Neural cell (in vitro differentiated cells): ENCODE measurements around the gene DHRS3. TPM values are rescaled to one million over a fixed set of nuclear protein-coding genes. Genes with fewer than 3 reads are reported as not detected.

Source experiments
- H2AFZ ChIP-seq: fragments of 200-600, 300-800 bp; sonication (generic), shearing (Covaris generic); 2 replicates; pipeline ENCODE4 v1.6.0; 2014; ENCODE audit warnings: low read depth, mild to moderate bottlenecking, antibody characterized with exemption, low read length, moderate library complexity
- H3F3A ChIP-seq: fragments of 200-600 bp; shearing (Covaris generic); 2 replicates; pipeline ENCODE4 v1.6.1; 2016; ENCODE audit warnings: mild to moderate bottlenecking, moderate library complexity, mixed read lengths, antibody characterized with exemption, low read length; ENCODE audit not compliant: insufficient read depth, poor library complexity, severe bottlenecking
- H3K27ac ChIP-seq: fragments of 200-600, 300-800 bp; sonication (generic), shearing (Covaris generic); 2 replicates; pipeline ENCODE4 v1.5.1; 2014; ENCODE audit warnings: mild to moderate bottlenecking, low read length, moderate library complexity
- H3K27me3 ChIP-seq: fragments of 300-800, 200-600 bp; sonication (generic), shearing (Covaris generic); 2 replicates; pipeline ENCODE4 v1.6.0; 2014; ENCODE audit warnings: mild to moderate bottlenecking, low read depth, low read length, moderate library complexity; ENCODE audit not compliant: insufficient read depth
- H3K36me3 ChIP-seq: fragments of 300-800, 200-600 bp; sonication (generic), shearing (Covaris generic); 2 replicates; pipeline ENCODE4 v1.5.1; 2014; ENCODE audit warnings: mild to moderate bottlenecking, antibody characterized with exemption, low read length, moderate library complexity; ENCODE audit not compliant: insufficient read depth
- H3K4me2 ChIP-seq: fragments of 300-800, 200-600 bp; sonication (generic), shearing (Covaris generic); 2 replicates; pipeline ENCODE4 v1.6.0; 2014; ENCODE audit warnings: mild to moderate bottlenecking, low read length
- H3K4me3 ChIP-seq: fragments of 300-800, 200-600 bp; sonication (generic), shearing (Covaris generic); 2 replicates; pipeline ENCODE4 v1.5.1; 2014; ENCODE audit warnings: mild to moderate bottlenecking, low read length, moderate library complexity
- H3K79me2 ChIP-seq: fragments of 200-600 bp; shearing (Covaris generic); replicated peaks from 2 replicates; pipeline ENCODE4 v1.6.0; 2014; ENCODE audit warnings: mild to moderate bottlenecking, low read length, moderate library complexity; ENCODE audit not compliant: insufficient read depth
- H3K9ac ChIP-seq: fragments of 300-800, 200-600 bp; sonication (generic), shearing (Covaris generic); 2 replicates; pipeline ENCODE4 v1.6.1; 2016; ENCODE audit warnings: mild to moderate bottlenecking, low read length, mixed read lengths
- H3K9me2 ChIP-seq: fragments of 200-600 bp; shearing (Covaris generic); 2 replicates; pipeline ENCODE4 v1.6.1; 2016; ENCODE audit warnings: mild to moderate bottlenecking, low read length, mixed read lengths; ENCODE audit not compliant: insufficient read depth
- H3K9me3 ChIP-seq: fragments of 200-600, 300-800 bp; sonication (generic), shearing (Covaris generic); 2 replicates; pipeline ENCODE4 v1.6.1; 2016; ENCODE audit warnings: mild to moderate bottlenecking, mixed run types, low read length, moderate library complexity, mixed read lengths
- H4K20me1 ChIP-seq: fragments of 200-600 bp; shearing (Covaris generic); 2 replicates; pipeline ENCODE4 v1.6.1; 2016; ENCODE audit warnings: mild to moderate bottlenecking, mixed run types; ENCODE audit not compliant: insufficient read depth
- CTCF ChIP-seq: fragments of 450-650 bp; IDR thresholded peaks from 2 replicates; pipeline ENCODE4 v1.5.1; 2014; ENCODE audit warnings: antibody characterized with exemption, mild to moderate bottlenecking, moderate library complexity; ENCODE audit not compliant: poor library complexity, severe bottlenecking
- EP300 ChIP-seq: fragments of 450-650 bp; conservative IDR thresholded peaks from 2 replicates; pipeline ENCODE4 v1.6.1; 2014; ENCODE audit warnings: antibody characterized with exemption, mild to moderate bottlenecking, moderate library complexity; ENCODE audit not compliant: poor library complexity, severe bottlenecking
- EZH2 ChIP-seq: fragments of 200-600, 300-800 bp; shearing (Covaris generic), sonication (generic); IDR thresholded peaks from 2 replicates; pipeline ENCODE4 v1.6.1; 2014; ENCODE audit warnings: antibody characterized with exemption, low read length, borderline replicate concordance, mild to moderate bottlenecking; ENCODE audit not compliant: insufficient read depth, poor library complexity, severe bottlenecking
- MXI1 ChIP-seq: fragments of 450-650 bp; conservative IDR thresholded peaks from 2 replicates; pipeline ENCODE4 v1.6.1; 2014; ENCODE audit warnings: antibody characterized with exemption, mild to moderate bottlenecking; ENCODE audit not compliant: poor library complexity, severe bottlenecking
- POLR2AphosphoS5 ChIP-seq: IDR thresholded peaks from 2 replicates; pipeline ENCODE4 v1.6.1; 2012
- RAD21 ChIP-seq: fragments of 450-650 bp; conservative IDR thresholded peaks from 2 replicates; pipeline ENCODE4 v1.6.1; 2014; ENCODE audit warnings: antibody characterized with exemption, mild to moderate bottlenecking, moderate library complexity
- REST ChIP-seq: IDR thresholded peaks from 2 replicates; pipeline ENCODE4 v1.6.1; 2012; ENCODE audit warnings: borderline replicate concordance
- SMC3 ChIP-seq: fragments of 450-650 bp; conservative IDR thresholded peaks from 2 replicates; pipeline ENCODE4 v1.6.1; 2014; ENCODE audit warnings: antibody characterized with exemption, mild to moderate bottlenecking, moderate library complexity; ENCODE audit not compliant: poor library complexity
- TAF1 ChIP-seq: IDR thresholded peaks from 2 replicates; pipeline ENCODE4 v1.6.1; 2012; ENCODE audit warnings: low read depth
- polyA plus RNA-seq: library from polyadenylated mRNA; depleted of rRNA; stranded (reverse); fragments of >200 nt; gene quantifications from 2 replicates; pipeline ENCODE4 v1.2.3, GENCODE V29; 2014

The DHRS3 gene
- polyA plus RNA-seq, 1 donor from 2014 or later = 0.22 TPM

DNA sequence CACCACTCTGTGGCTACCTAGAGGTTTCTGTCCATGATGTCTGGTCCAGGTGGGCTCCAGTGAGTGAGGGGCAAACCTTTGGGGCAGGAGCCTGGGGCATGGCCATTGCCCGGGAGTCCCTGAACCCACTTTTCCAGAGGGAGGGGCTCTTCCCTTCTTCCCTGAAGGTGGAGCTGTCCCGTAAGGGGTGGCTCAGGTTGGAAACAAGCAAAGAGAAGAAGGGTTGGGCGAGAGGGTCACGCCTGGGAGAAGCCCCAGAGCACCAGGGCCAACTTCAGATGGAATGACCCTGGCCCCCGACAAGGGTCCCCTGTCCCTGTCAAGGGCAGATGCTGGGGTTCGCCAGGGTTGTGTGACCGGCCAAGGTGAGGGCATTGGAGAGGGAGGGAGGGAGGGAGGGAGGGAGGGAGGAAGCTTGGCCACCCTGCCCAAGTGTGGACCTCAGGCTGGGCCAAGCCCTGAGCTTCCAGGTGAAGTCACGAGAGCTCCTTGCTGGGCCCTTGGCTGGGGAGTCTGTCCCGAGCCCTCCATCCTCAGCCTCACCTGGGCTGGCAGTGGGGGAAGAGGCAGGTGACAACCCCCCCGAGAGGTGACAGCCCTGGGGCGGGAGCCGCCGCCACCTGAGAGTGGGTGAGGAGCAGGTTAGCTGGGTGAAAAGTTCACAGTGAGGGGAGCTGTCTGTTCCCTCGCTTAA lies 69.6 kb downstream of the DHRS3 start:
- Histone ChIP-seq H3K36me3 (no peaks in the 10 kb centered on the region), H4K20me1 (no peaks in the 10 kb centered on the region), H3K27me3 (no peaks in the 10 kb centered on the region), H3K9me3 (no peaks in the 10 kb centered on the region), H3K9ac (no peak overlapping the region), H3K9me2 (no peaks in the 10 kb centered on the region), H3K27ac (no peak overlapping the region), H3K4me2 (no peak overlapping the region), H2AFZ (no peak overlapping the region), H3K4me3 (no peak overlapping the region), H3F3A (no peaks in the 10 kb centered on the region), H3K79me2 (no peaks in the 10 kb centered on the region)
- TF ChIP-seq CTCF (no peak), MXI1 (no peak), EP300 (no peak), REST (no peak), SMC3 (no peak), TAF1 (no peak), POLR2AphosphoS5 (no peak), RAD21 (no peak), EZH2 (no peak)

DNA sequence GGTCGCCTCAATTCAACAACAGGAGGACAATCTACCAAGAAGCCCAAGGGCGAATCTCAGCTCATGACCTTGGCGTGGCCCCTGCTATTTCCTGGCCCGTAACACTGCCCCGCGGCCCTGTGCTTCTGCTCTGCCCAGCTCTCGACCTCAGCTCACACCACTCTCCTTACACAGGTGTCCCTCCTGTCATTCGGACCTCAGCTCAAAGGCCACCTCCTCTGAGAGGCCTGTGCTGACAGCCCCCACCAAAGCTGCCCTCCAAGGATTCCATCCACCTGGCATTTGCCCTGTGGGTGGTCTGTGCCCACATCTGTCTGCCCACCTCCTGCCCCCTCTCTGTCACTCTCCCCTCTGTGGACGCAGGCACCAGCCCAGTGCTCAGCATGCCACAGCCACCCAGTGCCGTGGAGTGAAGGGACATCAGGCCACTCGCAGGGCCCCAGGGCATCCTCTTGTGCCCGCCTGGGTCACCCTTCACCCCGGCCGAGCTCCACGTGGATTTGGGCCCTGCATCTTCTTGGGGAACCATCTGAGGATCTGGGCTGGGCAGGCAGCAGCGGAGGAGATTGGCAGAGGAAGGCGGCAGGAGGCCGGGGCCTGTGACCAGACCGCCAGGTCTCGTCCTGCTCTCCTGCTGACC lies 70.3 kb downstream of the DHRS3 start:
- H3K27ac ChIP-seq = no peak overlapping the region
- no peaks in the 10 kb centered on the region for H3K27me3 ChIP-seq
- H3F3A ChIP-seq = no peaks in the 10 kb centered on the region
- no peak overlapping the region for H3K4me2 ChIP-seq
- H3K79me2 ChIP-seq = no peaks in the 10 kb centered on the region
- H3K9me3 ChIP-seq = no peaks in the 10 kb centered on the region
- no peak overlapping the region for H3K4me3 ChIP-seq
- H4K20me1 ChIP-seq = no peaks in the 10 kb centered on the region
- no peaks in the 10 kb centered on the region for H3K9me2 ChIP-seq
- H3K36me3 ChIP-seq = no peaks in the 10 kb centered on the region
- TF ChIP-seq TAF1 = no peak
- no peak for TF ChIP-seq EZH2
- TF ChIP-seq RAD21 = no peak
- no peak for TF ChIP-seq POLR2AphosphoS5
- no peak for TF ChIP-seq SMC3
- no peak for TF ChIP-seq CTCF
- no peak for TF ChIP-seq MXI1
- no peak for TF ChIP-seq REST
- no peak for TF ChIP-seq EP300
- no peak overlapping the region for H3K9ac ChIP-seq
- H2AFZ ChIP-seq = no peak overlapping the region
